ENCODE data around the gene MLH1.

Gene MLH1

GRCh38 chr3:36964331-36964730, 29.0 kb upstream of the MLH1 start:
- no peak for TF ChIP-seq CTCF (IDR thresholded peaks at IDR 0.05; ENCODE audit: borderline replicate concordance, insufficient read depth, low read depth, low read length)
- no peak overlapping the region for H3K4me3 ChIP-seq (ENCODE audit: low read depth, low read length)

GRCh38 chr3:36964817-36965216, 28.5 kb upstream of the MLH1 start:
- TF ChIP-seq CTCF (IDR thresholded peaks at IDR 0.05; ENCODE audit: borderline replicate concordance, insufficient read depth, low read depth, low read length) = no peak
- no peak overlapping the region for H3K4me3 ChIP-seq (ENCODE audit: low read depth, low read length)

GRCh38 chr3:36965440-36965839, 27.9 kb upstream of the MLH1 start:
- no peak for TF ChIP-seq CTCF (IDR thresholded peaks at IDR 0.05; ENCODE audit: borderline replicate concordance, insufficient read depth, low read depth, low read length)
- H3K4me3 ChIP-seq (ENCODE audit: low read depth, low read length) = no peak overlapping the region

- H3K4me3 ChIP-seq (ENCODE audit: low read depth, low read length) = no peak overlapping the region
- no peak for TF ChIP-seq CTCF (IDR thresholded peaks at IDR 0.05; ENCODE audit: borderline replicate concordance, insufficient read depth, low read depth, low read length)
These were observed 24.2 kb upstream of the MLH1 start for GRCh38 chr3:36969085-36969484.

- no peak for TF ChIP-seq CTCF (IDR thresholded peaks at IDR 0.05; ENCODE audit: borderline replicate concordance, insufficient read depth, low read depth, low read length)
- no peak overlapping the region for H3K4me3 ChIP-seq (ENCODE audit: low read depth, low read length)
These were observed 23.5 kb upstream of the MLH1 start for GRCh38 chr3:36969540-36970432.

GRCh38 chr3:36972163-36972562, 21.2 kb upstream of the MLH1 start:
- H3K4me3 ChIP-seq (ENCODE audit: low read depth, low read length) = no peak overlapping the region
- TF ChIP-seq CTCF (IDR thresholded peaks at IDR 0.05; ENCODE audit: borderline replicate concordance, insufficient read depth, low read depth, low read length) = no peak

GRCh38 chr3:36973139-36973538, 20.2 kb upstream of the MLH1 start:
- no peak overlapping the region for H3K4me3 ChIP-seq (ENCODE audit: low read depth, low read length)
- TF ChIP-seq CTCF (IDR thresholded peaks at IDR 0.05; ENCODE audit: borderline replicate concordance, insufficient read depth, low read depth, low read length) = no peak

Data from GM12875 (cell line).